DND-41 (cell line): ENCODE measurements around the gene TMPRSS3.

Experiments
- ATAC-seq: fragments of 200-7000 bp; cut with Tn5 transposase; 3 replicates; pipeline ENCODE4 v1.9.1; 2021; ENCODE audit warnings: low read depth; ENCODE audit not compliant: insufficient read depth
- DNase-seq: peaks from one replicate; pipeline ENCODE4 v3.0.0-alpha.2; 2020
- H2AFZ ChIP-seq: 2 replicates; pipeline ENCODE4 v1.6.0; 2012; ENCODE audit warnings: low read depth, low read length
- H3K27ac ChIP-seq: 2 replicates; pipeline ENCODE4 v1.5.1; 2012; ENCODE audit warnings: low read length, inconsistent platforms
- H3K27me3 ChIP-seq: fragments of 200-600 bp; sonication (generic); 2 replicates; pipeline ENCODE4 v1.6.0; 2012; ENCODE audit warnings: low read length, mild to moderate bottlenecking, inconsistent platforms; ENCODE audit not compliant: insufficient read depth, poor library complexity
- H3K36me3 ChIP-seq: 2 replicates; pipeline ENCODE4 v1.5.1; 2012; ENCODE audit warnings: low read length, inconsistent platforms; ENCODE audit not compliant: insufficient read depth
- H3K4me1 ChIP-seq: 2 replicates; pipeline ENCODE4 v1.5.1; 2012; ENCODE audit warnings: mild to moderate bottlenecking, low read length; ENCODE audit not compliant: insufficient read depth
- H3K4me2 ChIP-seq: 2 replicates; pipeline ENCODE4 v1.6.0; 2012; ENCODE audit warnings: mild to moderate bottlenecking, moderate library complexity, low read length, inconsistent platforms; ENCODE audit not compliant: insufficient read depth
- H3K4me3 ChIP-seq, 2 experiments: fragments of 200-600 bp in 1 of 2; shearing (Covaris generic) in 1 of 2; 2 replicates each; pipeline ENCODE4 v1.5.1; 2012 to 2016; ENCODE audit warnings: inconsistent platforms in 2 of 2, low read length in 2 of 2, mild to moderate bottlenecking in 2 of 2, low read depth in 1 of 2, moderate library complexity in 1 of 2
- H3K79me2 ChIP-seq: 2 replicates; pipeline ENCODE4 v1.6.0; 2012; ENCODE audit warnings: low read length, inconsistent platforms; ENCODE audit not compliant: insufficient read depth
- H3K9ac ChIP-seq: 2 replicates; pipeline ENCODE4 v1.6.0; 2012; ENCODE audit warnings: low read depth, mild to moderate bottlenecking, inconsistent platforms, low read length, moderate library complexity
- H3K9me3 ChIP-seq: 2 replicates; pipeline ENCODE4 v1.5.1; 2012; ENCODE audit warnings: low read length, moderate library complexity, mild to moderate bottlenecking, inconsistent platforms; ENCODE audit not compliant: insufficient read depth, severe bottlenecking
- H4K20me1 ChIP-seq: 2 replicates; pipeline ENCODE4 v1.6.0; 2012; ENCODE audit warnings: low read length; ENCODE audit not compliant: insufficient read depth
- EZH2 ChIP-seq: IDR thresholded peaks from 3 replicates; pipeline ENCODE4 v1.6.1; 2012; ENCODE audit warnings: borderline replicate concordance, low read depth, mild to moderate bottlenecking, moderate library complexity, low read length, inconsistent platforms; ENCODE audit not compliant: severe bottlenecking
- TF ChIP-seq, protein P1 (sequence below): IDR thresholded peaks from 2 replicates; pipeline ENCODE4 v1.5.1; 2012; ENCODE audit warnings: borderline replicate concordance, low read length, moderate library complexity, mild to moderate bottlenecking; ENCODE audit not compliant: poor library complexity, severe bottlenecking; ENCODE audit errors: extremely low read depth

TMPRSS3 gene

GRCh38 chr21:42413500-42413899 is 17.6 kb upstream of the TMPRSS3 start:
- H3K79me2 ChIP-seq, result peaks cover 55% of the 10 kb centered on the region
- no peak for TF ChIP-seq EZH2
- TF ChIP-seq, protein P1, sequence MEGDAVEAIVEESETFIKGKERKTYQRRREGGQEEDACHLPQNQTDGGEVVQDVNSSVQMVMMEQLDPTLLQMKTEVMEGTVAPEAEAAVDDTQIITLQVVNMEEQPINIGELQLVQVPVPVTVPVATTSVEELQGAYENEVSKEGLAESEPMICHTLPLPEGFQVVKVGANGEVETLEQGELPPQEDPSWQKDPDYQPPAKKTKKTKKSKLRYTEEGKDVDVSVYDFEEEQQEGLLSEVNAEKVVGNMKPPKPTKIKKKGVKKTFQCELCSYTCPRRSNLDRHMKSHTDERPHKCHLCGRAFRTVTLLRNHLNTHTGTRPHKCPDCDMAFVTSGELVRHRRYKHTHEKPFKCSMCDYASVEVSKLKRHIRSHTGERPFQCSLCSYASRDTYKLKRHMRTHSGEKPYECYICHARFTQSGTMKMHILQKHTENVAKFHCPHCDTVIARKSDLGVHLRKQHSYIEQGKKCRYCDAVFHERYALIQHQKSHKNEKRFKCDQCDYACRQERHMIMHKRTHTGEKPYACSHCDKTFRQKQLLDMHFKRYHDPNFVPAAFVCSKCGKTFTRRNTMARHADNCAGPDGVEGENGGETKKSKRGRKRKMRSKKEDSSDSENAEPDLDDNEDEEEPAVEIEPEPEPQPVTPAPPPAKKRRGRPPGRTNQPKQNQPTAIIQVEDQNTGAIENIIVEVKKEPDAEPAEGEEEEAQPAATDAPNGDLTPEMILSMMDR, result no peak
- no peak overlapping the region for H3K4me3 ChIP-seq
- no peak overlapping the region for H3K9ac ChIP-seq
- peaks cover 16% of the 10 kb centered on the region; the same call in 1 of the 2 replicates for H4K20me1 ChIP-seq
- peaks cover 95% of the 10 kb centered on the region for H3K36me3 ChIP-seq
- no peaks in the 10 kb centered on the region for H3K27me3 ChIP-seq
- H3K4me2 ChIP-seq, result no peak overlapping the region
- H3K9me3 ChIP-seq, result no peaks in the 10 kb centered on the region
- H2AFZ ChIP-seq, result no peak overlapping the region
- no peak for ATAC-seq
- H3K4me1 ChIP-seq, result peaks cover 22% of the 10 kb centered on the region
- peak overlapping the region; percentile 1; the same call in 1 of the 2 replicates for H3K27ac ChIP-seq
- no peak for DNase-seq

DNA sequence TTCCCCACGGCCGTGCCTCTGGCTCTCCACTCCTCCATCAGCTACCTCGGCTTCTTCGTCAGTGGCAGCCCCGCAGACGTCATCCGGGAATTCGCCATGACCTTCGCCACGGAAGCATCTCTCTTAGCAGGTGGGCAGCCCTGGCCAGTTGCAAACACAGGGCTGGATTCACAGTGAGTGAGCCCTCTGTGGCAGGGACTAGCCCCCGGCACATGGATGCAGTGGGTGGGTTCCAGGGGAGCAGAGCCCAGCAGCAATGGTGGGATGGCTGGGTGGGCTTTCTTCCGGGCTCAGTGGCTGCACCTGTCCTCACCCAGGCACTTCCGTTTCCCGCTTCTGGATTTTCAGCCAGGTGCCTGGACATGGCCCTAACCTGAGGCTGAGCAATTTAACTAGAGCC is 17.2 kb upstream of the TMPRSS3 start:
- DNase-seq (no peak), ATAC-seq (no peak)
- 0 out of 2 replicates have a peak overlapping the region, but pooled peaks have one; percentile 1 for H3K27ac ChIP-seq
- H3K4me3 ChIP-seq, result no peak overlapping the region
- H4K20me1 ChIP-seq, result peaks cover 16% of the 10 kb centered on the region; the same call in 1 of the 2 replicates
- TF ChIP-seq, protein P1, result no peak
- no peak for TF ChIP-seq EZH2
- no peak overlapping the region for H3K9ac ChIP-seq
- H2AFZ ChIP-seq, result no peak overlapping the region
- no peaks in the 10 kb centered on the region for H3K27me3 ChIP-seq
- peaks cover 59% of the 10 kb centered on the region for H3K79me2 ChIP-seq
- no peak overlapping the region for H3K4me2 ChIP-seq
- H3K4me1 ChIP-seq, result peaks cover 20% of the 10 kb centered on the region
- H3K36me3 ChIP-seq, result peaks cover 95% of the 10 kb centered on the region
- no peaks in the 10 kb centered on the region for H3K9me3 ChIP-seq

DNA sequence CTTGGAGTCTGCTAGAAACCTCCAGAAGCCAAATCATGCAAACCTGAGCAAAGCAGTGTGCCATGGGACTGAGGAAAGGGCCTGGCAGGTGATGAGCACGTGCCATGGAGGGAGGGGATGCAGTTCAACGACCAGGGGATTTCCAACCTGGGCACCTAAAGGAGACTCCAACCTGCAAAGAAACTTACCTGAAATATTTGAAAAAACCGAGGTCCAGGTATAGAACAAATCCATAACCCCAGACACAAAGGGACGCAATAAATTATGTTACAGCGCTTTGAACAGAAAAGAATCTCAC is 16.7 kb upstream of the TMPRSS3 start:
- TF ChIP-seq EZH2, result no peak
- TF ChIP-seq, protein P1, result no peak
- Histone ChIP-seq H3K79me2 (peaks cover 64% of the 10 kb centered on the region), H4K20me1 (peaks cover 16% of the 10 kb centered on the region; the same call in 1 of the 2 replicates), H3K27me3 (no peaks in the 10 kb centered on the region), H3K4me3 (no peak overlapping the region), H3K9me3 (no peaks in the 10 kb centered on the region), H3K27ac (peak overlapping the region; percentile 34; the same call in 1 of the 2 replicates), H3K36me3 (peaks cover 97% of the 10 kb centered on the region), H3K9ac (no peak overlapping the region), H2AFZ (no peak overlapping the region), H3K4me2 (no peak overlapping the region), H3K4me1 (peaks cover 23% of the 10 kb centered on the region)
- DNase-seq, result no peak
- ATAC-seq, result no peak
